ENCODE data around the gene CNTF.

Gene CNTF

GRCh38 chr11:58654079-58654907 is 31.8 kb downstream of the CNTF start:
- no peak for DNase-seq (ENCODE audit: low read depth, low spot score)
- TF ChIP-seq POLR2AphosphoS5 (IDR thresholded peaks at IDR 0.05; ENCODE audit: borderline replicate concordance, low read depth, low read length) = no peak
- no peak for TF ChIP-seq EZH2 (IDR thresholded peaks at IDR 0.05)
- TF ChIP-seq FOXP2 (optimal IDR thresholded peaks at IDR 0.05; ENCODE audit: control extremely low read depth, extremely low read length, insufficient read depth) = peak; percentile 42
- Histone ChIP-seq H3K9me3 (ENCODE audit: low read depth, low read length) (no peaks in the 10 kb centered on the region), H3K9ac (ENCODE audit: insufficient read length) (no peak overlapping the region), H3K27ac (no peak overlapping the region), H3K36me3 (ENCODE audit: insufficient read depth, low read length) (no peaks in the 10 kb centered on the region), H3K4me3 (no peak overlapping the region)

GRCh38 chr11:58654908-58655296 is 32.4 kb downstream of the CNTF start:
- no peak overlapping the region for H3K27ac ChIP-seq

GRCh38 chr11:58656348-58656747 is 33.9 kb downstream of the CNTF start:
- no peak for DNase-seq (ENCODE audit: low read depth, low spot score)
- Histone ChIP-seq H3K27ac (no peak overlapping the region), H3K9me3 (ENCODE audit: low read depth, low read length) (no peaks in the 10 kb centered on the region), H3K36me3 (ENCODE audit: insufficient read depth, low read length) (no peaks in the 10 kb centered on the region), H3K9ac (ENCODE audit: insufficient read length) (no peak overlapping the region), H3K4me3 (no peak overlapping the region)
- no peak for TF ChIP-seq FOXP2 (optimal IDR thresholded peaks at IDR 0.05; ENCODE audit: control extremely low read depth, extremely low read length, insufficient read depth)
- TF ChIP-seq POLR2AphosphoS5 (IDR thresholded peaks at IDR 0.05; ENCODE audit: borderline replicate concordance, low read depth, low read length) = no peak
- no peak for TF ChIP-seq EZH2 (IDR thresholded peaks at IDR 0.05)

More at GRCh38 chr11:58654908-58655296, 32.4 kb downstream of the CNTF start:
- DNase-seq (ENCODE audit: low read depth, low spot score) = no peak
- H3K36me3 ChIP-seq (ENCODE audit: insufficient read depth, low read length) = no peaks in the 10 kb centered on the region
- TF ChIP-seq POLR2AphosphoS5 (IDR thresholded peaks at IDR 0.05; ENCODE audit: borderline replicate concordance, low read depth, low read length) = no peak
- TF ChIP-seq EZH2 (IDR thresholded peaks at IDR 0.05) = no peak
- TF ChIP-seq FOXP2 (optimal IDR thresholded peaks at IDR 0.05; ENCODE audit: control extremely low read depth, extremely low read length, insufficient read depth) = no peak
- H3K4me3 ChIP-seq = no peak overlapping the region
- H3K9ac ChIP-seq (ENCODE audit: insufficient read length) = no peak overlapping the region
- H3K9me3 ChIP-seq (ENCODE audit: low read depth, low read length) = no peaks in the 10 kb centered on the region

- no peak overlapping the region for H3K27ac ChIP-seq
- no peak for DNase-seq (ENCODE audit: low read depth, low spot score)
- H3K9me3 ChIP-seq (ENCODE audit: low read depth, low read length) = no peaks in the 10 kb centered on the region
- H3K4me3 ChIP-seq = no peak overlapping the region
- no peaks in the 10 kb centered on the region for H3K36me3 ChIP-seq (ENCODE audit: insufficient read depth, low read length)
- no peak overlapping the region for H3K9ac ChIP-seq (ENCODE audit: insufficient read length)
- TF ChIP-seq POLR2AphosphoS5 (IDR thresholded peaks at IDR 0.05; ENCODE audit: borderline replicate concordance, low read depth, low read length) (no peak), FOXP2 (optimal IDR thresholded peaks at IDR 0.05; ENCODE audit: control extremely low read depth, extremely low read length, insufficient read depth) (no peak), EZH2 (IDR thresholded peaks at IDR 0.05) (no peak)
These were observed 36.2 kb downstream of the CNTF start for GRCh38 chr11:58658623-58659022.

- TF ChIP-seq EZH2 (IDR thresholded peaks at IDR 0.05) (no peak), FOXP2 (optimal IDR thresholded peaks at IDR 0.05; ENCODE audit: control extremely low read depth, extremely low read length, insufficient read depth) (no peak)
- Histone ChIP-seq H3K4me3 (no peak overlapping the region), H3K27ac (no peak overlapping the region), H3K9ac (ENCODE audit: insufficient read length) (no peak overlapping the region), H3K9me3 (ENCODE audit: low read depth, low read length) (no peaks in the 10 kb centered on the region), H3K36me3 (ENCODE audit: insufficient read depth, low read length) (no peaks in the 10 kb centered on the region)
- DNase-seq (ENCODE audit: low read depth, low spot score) = no peak
These were observed 36.9 kb downstream of the CNTF start for GRCh38 chr11:58659404-58659803.

- DNase-seq (ENCODE audit: low read depth, low spot score) = no peak
- TF ChIP-seq FOXP2 (optimal IDR thresholded peaks at IDR 0.05; ENCODE audit: control extremely low read depth, extremely low read length, insufficient read depth) (no peak), POLR2AphosphoS5 (IDR thresholded peaks at IDR 0.05; ENCODE audit: borderline replicate concordance, low read depth, low read length) (no peak), EZH2 (IDR thresholded peaks at IDR 0.05) (no peak)
- Histone ChIP-seq H3K9me3 (ENCODE audit: low read depth, low read length) (no peaks in the 10 kb centered on the region), H3K36me3 (ENCODE audit: insufficient read depth, low read length) (no peaks in the 10 kb centered on the region), H3K9ac (ENCODE audit: insufficient read length) (no peak overlapping the region), H3K27ac (no peak overlapping the region), H3K4me3 (no peak overlapping the region)
These were observed 37.6 kb downstream of the CNTF start for GRCh38 chr11:58659910-58660570.

- no peak for DNase-seq (ENCODE audit: low read depth, low spot score)
- peak overlapping the region; percentile 3 for H3K9ac ChIP-seq (ENCODE audit: insufficient read length)
These were observed 49.6 kb downstream of the CNTF start for GRCh38 chr11:58671983-58672633.

GRCh38 chr11:58674609-58675008 is 52.1 kb downstream of the CNTF start:
- Histone ChIP-seq H3K9ac (ENCODE audit: insufficient read length) (no peak overlapping the region), H3K27ac (no peak overlapping the region), H3K36me3 (ENCODE audit: insufficient read depth, low read length) (no peaks in the 10 kb centered on the region), H3K9me3 (ENCODE audit: low read depth, low read length) (no peaks in the 10 kb centered on the region), H3K4me3 (no peak overlapping the region)
- no peak for TF ChIP-seq FOXP2 (optimal IDR thresholded peaks at IDR 0.05; ENCODE audit: control extremely low read depth, extremely low read length, insufficient read depth)
- TF ChIP-seq EZH2 (IDR thresholded peaks at IDR 0.05) = no peak
- TF ChIP-seq POLR2AphosphoS5 (IDR thresholded peaks at IDR 0.05; ENCODE audit: borderline replicate concordance, low read depth, low read length) = no peak
- no peak for DNase-seq (ENCODE audit: low read depth, low spot score)

More at GRCh38 chr11:58671983-58672633, 49.6 kb downstream of the CNTF start:
- TF ChIP-seq EZH2 (IDR thresholded peaks at IDR 0.05) (no peak), POLR2AphosphoS5 (IDR thresholded peaks at IDR 0.05; ENCODE audit: borderline replicate concordance, low read depth, low read length) (no peak), FOXP2 (optimal IDR thresholded peaks at IDR 0.05; ENCODE audit: control extremely low read depth, extremely low read length, insufficient read depth) (no peak)
- Histone ChIP-seq H3K27ac (no peak overlapping the region), H3K4me3 (no peak overlapping the region), H3K9me3 (ENCODE audit: low read depth, low read length) (no peaks in the 10 kb centered on the region), H3K36me3 (ENCODE audit: insufficient read depth, low read length) (no peaks in the 10 kb centered on the region)

All from SK-N-MC (cell line).